Nephron progenitor cell (in vitro differentiated cells): ENCODE results near the gene RBM5.

Experiments
- DNase-seq: peaks from one replicate; pipeline ENCODE4 v3.0.0; 2021
- H3K27ac Mint-ChIP-seq: 2 replicates; pipeline ENCODE4 v1.8.0; 2021; ENCODE audit warnings: mild to moderate bottlenecking, moderate library complexity, mixed read lengths
- H3K27me3 Mint-ChIP-seq: 2 replicates; pipeline ENCODE4 v1.8.0; 2021; ENCODE audit warnings: mild to moderate bottlenecking, low read depth, mixed read lengths; ENCODE audit not compliant: poor library complexity
- H3K36me3 Mint-ChIP-seq: 2 replicates; pipeline ENCODE4 v1.8.0; 2021; ENCODE audit warnings: low read depth, mixed read lengths
- H3K4me1 Mint-ChIP-seq: 2 replicates; pipeline ENCODE4 v1.8.0; 2021; ENCODE audit warnings: mixed read lengths
- H3K4me3 Mint-ChIP-seq: 2 replicates; pipeline ENCODE4 v1.8.0; 2021; ENCODE audit warnings: mild to moderate bottlenecking, moderate library complexity, mixed read lengths
- H3K9me3 Mint-ChIP-seq: 2 replicates; pipeline ENCODE4 v1.8.0; 2021; ENCODE audit warnings: mild to moderate bottlenecking, moderate library complexity, mixed read lengths
- CTCF ChIP-seq: fragments of 200-600 bp; sonication (generic); IDR thresholded peaks from 2 replicates; pipeline ENCODE4 v1.5.0; 2021; ENCODE audit warnings: antibody characterized with exemption

RBM5 gene

GRCh38 chr3:50122661-50123391, 34.1 kb downstream of the RBM5 start:
- Mint-ChIP-seq H3K4me3 (peak overlapping the region; percentile 34), H3K36me3 (peaks cover 16% of the 10 kb centered on the region), H3K9me3 (no peaks in the 10 kb centered on the region), H3K27ac (no peak overlapping the region), H3K4me1 (peaks cover 61% of the 10 kb centered on the region), H3K27me3 (peaks cover 6% of the 10 kb centered on the region)
- no peak for DNase-seq
- TF ChIP-seq CTCF, result no peak

GRCh38 chr3:50123394-50124051, 34.8 kb downstream of the RBM5 start:
- DNase-seq, result no peak
- Mint-ChIP-seq H3K4me3 (peak overlapping the region; percentile 34), H3K9me3 (no peaks in the 10 kb centered on the region), H3K27ac (no peak overlapping the region), H3K27me3 (peaks cover 3% of the 10 kb centered on the region), H3K4me1 (peaks cover 64% of the 10 kb centered on the region), H3K36me3 (peaks cover 9% of the 10 kb centered on the region)
- TF ChIP-seq CTCF, result no peak

GRCh38 chr3:50124052-50124799, 35.5 kb downstream of the RBM5 start:
- Mint-ChIP-seq H3K4me3 (peak overlapping the region; percentile 52), H3K27me3 (peaks cover 5% of the 10 kb centered on the region), H3K27ac (no peak overlapping the region), H3K36me3 (peaks cover 4% of the 10 kb centered on the region), H3K9me3 (no peaks in the 10 kb centered on the region), H3K4me1 (peaks cover 64% of the 10 kb centered on the region)
- no peak for TF ChIP-seq CTCF
- no peak for DNase-seq

- TF ChIP-seq CTCF, result no peak
- peak overlapping the region; percentile 52 for H3K4me3 Mint-ChIP-seq
- DNase-seq, result no peak
- peaks cover 64% of the 10 kb centered on the region for H3K4me1 Mint-ChIP-seq
- no peak overlapping the region for H3K27ac Mint-ChIP-seq
- peaks cover 2% of the 10 kb centered on the region for H3K36me3 Mint-ChIP-seq
- H3K9me3 Mint-ChIP-seq, result no peaks in the 10 kb centered on the region
- peaks cover 8% of the 10 kb centered on the region for H3K27me3 Mint-ChIP-seq
These were observed 36.1 kb downstream of the RBM5 start for GRCh38 chr3:50124800-50125178.

- Mint-ChIP-seq H3K27me3 (peaks cover 8% of the 10 kb centered on the region), H3K4me1 (peaks cover 64% of the 10 kb centered on the region), H3K4me3 (no peak overlapping the region), H3K27ac (no peak overlapping the region), H3K9me3 (no peaks in the 10 kb centered on the region), H3K36me3 (no peaks in the 10 kb centered on the region)
- TF ChIP-seq CTCF, result no peak
- DNase-seq, result no peak
These were observed 37.0 kb downstream of the RBM5 start for GRCh38 chr3:50125541-50126286.
